IMR-90 (cell line): ENCODE measurements around the gene MYO3B.

Experiments
- CEBPB ChIP-seq: IDR thresholded peaks from 2 replicates; pipeline ENCODE4 v1.6.1; 2012; ENCODE audit warnings: low read depth, low read length, improper control_type of control experiment
- CHD1 ChIP-seq: IDR thresholded peaks from 2 replicates; pipeline ENCODE4 v1.6.1; 2012; ENCODE audit warnings: low read depth, low read length, improper control_type of control experiment
- CTCF ChIP-seq: conservative IDR thresholded peaks from 2 replicates; pipeline ENCODE4 v1.5.1; 2012; ENCODE audit warnings: mild to moderate bottlenecking, low read depth, low read length, improper control_type of control experiment
- FOS ChIP-seq: fragments of 150-350 bp; IDR thresholded peaks from 2 replicates; pipeline ENCODE4 v1.6.1; 2016; ENCODE audit warnings: low read depth, low read length
- MXI1 ChIP-seq: IDR thresholded peaks from 2 replicates; pipeline ENCODE4 v1.6.1; 2012; ENCODE audit warnings: low read depth, mild to moderate bottlenecking, low read length, moderate library complexity, borderline replicate concordance
- NFE2L2 ChIP-seq: fragments of 150-350 bp; IDR thresholded peaks from 2 replicates; pipeline ENCODE4 v1.6.1; 2016; ENCODE audit warnings: low read depth, mild to moderate bottlenecking, low read length
- POLR2A ChIP-seq: IDR thresholded peaks from 2 replicates; pipeline ENCODE4 v1.6.1; 2012; ENCODE audit warnings: mild to moderate bottlenecking, low read depth, low read length
- RAD21 ChIP-seq: IDR thresholded peaks from 2 replicates; pipeline ENCODE4 v1.6.1; 2012; ENCODE audit warnings: low read length, improper control_type of control experiment
- RFX5 ChIP-seq: IDR thresholded peaks from 2 replicates; pipeline ENCODE4 v1.8.0; 2012; ENCODE audit warnings: low read depth, mild to moderate bottlenecking, low read length, moderate library complexity
- SMC3 ChIP-seq: fragments of 150-350 bp; IDR thresholded peaks from 2 replicates; pipeline ENCODE4 v1.6.1; 2016; ENCODE audit warnings: low read depth, mild to moderate bottlenecking, antibody characterized with exemption, low read length, moderate library complexity
- USF2 ChIP-seq: fragments of 150-350 bp; IDR thresholded peaks from 2 replicates; pipeline ENCODE4 v1.6.1; 2017; ENCODE audit warnings: mild to moderate bottlenecking, antibody characterized with exemption, low read length, low read depth

- TF ChIP-seq CTCF (no peak), RAD21 (no peak), POLR2A (no peak), CHD1 (no peak), RFX5 (no peak), CEBPB (no peak), USF2 (no peak), NFE2L2 (no peak), FOS (no peak), SMC3 (no peak), MXI1 (no peak)
Observed at GRCh38 chr2:170307555-170308351, 129.8 kb downstream of the MYO3B start.
